Aorta (tissue), 5 donors: Measurements from ENCODE around the gene GON4L. TPM values are rescaled to one million over a fixed set of nuclear protein-coding genes. Genes with fewer than 3 reads are reported as not detected.
"Not testable (repeated sequence)": the region's sequence is repeated elsewhere in the genome, so short reads cannot be mapped to it uniquely, and the experiment has no call there.

Source experiments
- ATAC-seq: fragments of 200-7000 bp; cut with Tn5 transposase; one replicate; pipeline ENCODE4 v1.9.1; 2022; ENCODE audit warnings: moderate library complexity; ENCODE audit not compliant: low FRiP score
- DNase-seq, 2 donors: peaks; one replicate each; pipeline ENCODE4 v3.0.0-alpha.2; 2020
- H3K27ac ChIP-seq, 2 donors: one replicate each; pipeline ENCODE4 v1.5.1; 2013; ENCODE audit warnings: low read length in 2 of 2, mild to moderate bottlenecking in 2 of 2, moderate library complexity in 2 of 2, control low read depth in 1 of 2, inconsistent platforms in 1 of 2, low read depth in 1 of 2
- H3K27me3 ChIP-seq, 2 donors: one replicate each; pipeline ENCODE4 v1.6.1; 2013; ENCODE audit warnings: control low read depth in 1 of 2, low read length in 1 of 2, mild to moderate bottlenecking in 1 of 2, moderate library complexity in 1 of 2; ENCODE audit not compliant: insufficient read depth in 2 of 2, control insufficient read depth in 1 of 2
- H3K36me3 ChIP-seq, 2 donors: one replicate each; pipeline ENCODE4 v1.6.1; 2013; ENCODE audit warnings: control low read depth in 1 of 2, low read length in 1 of 2, mild to moderate bottlenecking in 1 of 2; ENCODE audit not compliant: insufficient read depth in 2 of 2, control insufficient read depth in 1 of 2
- H3K4me1 ChIP-seq, 2 donors: one replicate each; pipeline ENCODE4 v1.6.1; 2013; ENCODE audit warnings: low read length in 2 of 2, control low read depth in 1 of 2, mild to moderate bottlenecking in 1 of 2, moderate library complexity in 1 of 2; ENCODE audit not compliant: insufficient read depth in 2 of 2, control insufficient read depth in 1 of 2
- H3K4me3 ChIP-seq, 2 donors: one replicate each; pipeline ENCODE4 v1.5.1; 2013; ENCODE audit warnings: low read length in 2 of 2, control low read depth in 1 of 2, mild to moderate bottlenecking in 1 of 2
- H3K9me3 ChIP-seq: one replicate; pipeline ENCODE4 v1.6.1; 2013; ENCODE audit warnings: mild to moderate bottlenecking, low read length; ENCODE audit not compliant: control insufficient read depth
- WGBS, 2 donors: extraction: QIAGEN DNeasy Blood & Tissue Kit; methylation state at CpG; one replicate each; pipeline ENCODE4 v1.1.7; 2013; 5-methylcytosine and 5-hydroxymethylcytosine counted together
- intact Hi-C, 2 donors: fragments of 100-400 bp; cut with DNase I; formaldehyde crosslinking; loops; one replicate each; pipeline versions ENCODE4 v1.14.2 to v1.15.0; 2022
- polyA plus RNA-seq, 2 donors: library from polyadenylated mRNA; stranded (reverse); fragments of 200-250 nt; gene quantifications; one replicate each; pipeline ENCODE4 v1.2.3, GENCODE V29; 2013
- total RNA-seq, 2 donors: library from RNA; stranded (reverse); fragmentation: NEBNext Ultra II Directional; extraction: Animal tissue kit (Norgen Biotek cat#: 25700); gene quantifications; one replicate each; pipeline ENCODE4 v1.2.1, GENCODE V29; 2021
- donor health status: healthy with polysubstance abuse.
- donor health status: Bipolar disorder and iron deficiency.
- donor health status: DM: no; HTN: no; CAD: no.
- donor health status: DM: no; HTN: no; CAD: no.
- donor health status: DM: yes; HTN: yes; CAD: no.

GON4L gene
- total and polyA plus RNA-seq, 4 donors, result 6.4 to 81.9 (median 54.4) TPM

- H3K27me3 ChIP-seq, H3K27ac ChIP-seq, H3K4me3 ChIP-seq, ATAC-seq, H3K9me3 ChIP-seq, H3K4me1 ChIP-seq, H3K36me3 ChIP-seq, intact Hi-C loops, DNase-seq: not testable (repeated sequence)
- WGBS, 2 donors, result 87 to 89% methylated on average over 3 of the region's 3 CpGs
Measured at GRCh38 chr1:155712636-155713035, 144.4 kb downstream of the GON4L start.

GRCh38 chr1:155711457-155711856, 145.6 kb downstream of the GON4L start:
- ATAC-seq, H3K36me3 ChIP-seq, intact Hi-C loops, H3K4me3 ChIP-seq, H3K4me1 ChIP-seq, H3K27ac ChIP-seq, H3K9me3 ChIP-seq, DNase-seq, H3K27me3 ChIP-seq: not testable (repeated sequence)
- 90 to 99% methylated on average over 2 to 3 of the region's 3 CpGs for WGBS, 2 donors

- no peak for DNase-seq
- H3K4me3 ChIP-seq, result no peak overlapping the region
- H3K27me3 ChIP-seq, result no peaks in the 10 kb centered on the region
- ATAC-seq, result no peak
- WGBS, 2 donors, result 100% methylated on average over 3 of the region's 3 CpGs
- no peaks in the 10 kb centered on the region for H3K36me3 ChIP-seq
- no peak overlapping the region for H3K27ac ChIP-seq
- no peaks in the 10 kb centered on the region for H3K4me1 ChIP-seq
- intact Hi-C loops, result no loop called here
- H3K9me3 ChIP-seq, result no peaks in the 10 kb centered on the region
Measured at GRCh38 chr1:155709391-155709790, 147.6 kb downstream of the GON4L start.

- 89 to 90% methylated on average over 5 of the region's 5 CpGs for WGBS, 2 donors
- Histone ChIP-seq H3K27ac (no peak overlapping the region), H3K4me3 (no peak overlapping the region), H3K36me3 (no peaks in the 10 kb centered on the region), H3K4me1 (no peaks in the 10 kb centered on the region), H3K9me3 (no peaks in the 10 kb centered on the region), H3K27me3 (no peaks in the 10 kb centered on the region)
- ATAC-seq (no peak), DNase-seq (no peak)
- intact Hi-C loops, result no loop called here
Measured at GRCh38 chr1:155706139-155706538, 150.9 kb downstream of the GON4L start.

GRCh38 chr1:155704414-155704813, 152.6 kb downstream of the GON4L start:
- intact Hi-C loops, H3K4me3 ChIP-seq, DNase-seq, H3K9me3 ChIP-seq, H3K27ac ChIP-seq, H3K27me3 ChIP-seq, ATAC-seq, H3K4me1 ChIP-seq, H3K36me3 ChIP-seq: not testable (repeated sequence)
- WGBS, 2 donors, result 95 to 96% methylated on average over 4 to 5 of the region's 5 CpGs

GRCh38 chr1:155703216-155703615, 153.8 kb downstream of the GON4L start:
- Histone ChIP-seq H3K4me3 (no peak overlapping the region), H3K9me3 (no peaks in the 10 kb centered on the region), H3K27ac (no peak overlapping the region), H3K27me3 (no peaks in the 10 kb centered on the region), H3K4me1 (no peaks in the 10 kb centered on the region), H3K36me3 (no peaks in the 10 kb centered on the region)
- DNase-seq (no peak), ATAC-seq (no peak)
- intact Hi-C loops, result no loop called here
- WGBS, 2 donors, result 91 to 94% methylated on average over 6 of the region's 6 CpGs

- H3K27ac ChIP-seq, DNase-seq, H3K27me3 ChIP-seq, H3K9me3 ChIP-seq, ATAC-seq, H3K4me1 ChIP-seq, H3K36me3 ChIP-seq, H3K4me3 ChIP-seq, intact Hi-C loops: not testable (repeated sequence)
- WGBS, 2 donors, result 91 to 94% methylated on average over 2 of the region's 2 CpGs
Measured at GRCh38 chr1:155701675-155702074, 155.3 kb downstream of the GON4L start.

Other genes starting within 250 kb of the GON4L start
- gene MSTO1, start 247.0 kb downstream of the GON4L start, total RNA-seq, result 10 to 100 TPM; 44.2 to 46.5 TPM
- gene MSTO1, start 247.0 kb downstream of the GON4L start, polyA plus RNA-seq, result 10 to 100 TPM in 1 of 2 donors, 1 to 10 TPM in 1; 7.6 to 52.0 TPM
- 10 to 100 TPM; 73.6 to 84.3 TPM for gene YY1AP1, start 168.4 kb downstream of the GON4L start, total RNA-seq
- 10 to 100 TPM; 28.0 to 51.3 TPM for gene YY1AP1, start 168.4 kb downstream of the GON4L start, polyA plus RNA-seq
- 10 to 100 TPM; 67.5 to 76.7 TPM for gene DAP3, start 168.1 kb downstream of the GON4L start, total RNA-seq
- 10 to 100 TPM; 56.1 to 59.1 TPM for gene DAP3, start 168.1 kb downstream of the GON4L start, polyA plus RNA-seq
- gene SYT11, start 2.4 kb upstream of the GON4L start, total RNA-seq, result 10 to 100 TPM; 42.8 to 49.5 TPM
- gene SYT11, start 2.4 kb upstream of the GON4L start, polyA plus RNA-seq, result 10 to 100 TPM; 12.1 to 23.6 TPM
- gene RIT1, start 54.1 kb upstream of the GON4L start, total RNA-seq, result 10 to 100 TPM; 49.6 to 49.9 TPM
- gene RIT1, start 54.1 kb upstream of the GON4L start, polyA plus RNA-seq, result 10 to 100 TPM; 16.4 to 19.0 TPM
- gene KHDC4, start 77.2 kb upstream of the GON4L start, total RNA-seq, result 10 to 100 TPM; 47.0 to 60.5 TPM
- 10 to 100 TPM in 1 of 2 donors, 1 to 10 TPM in 1; 6.8 to 49.5 TPM for gene KHDC4, start 77.2 kb upstream of the GON4L start, polyA plus RNA-seq
- not detected for gene RXFP4, start 84.4 kb upstream of the GON4L start, total RNA-seq
- gene RXFP4, start 84.4 kb upstream of the GON4L start, polyA plus RNA-seq, result not detected
- gene ARHGEF2, start 121.3 kb upstream of the GON4L start, total RNA-seq, result 100 to 1,000 TPM; 175 to 217 TPM
- gene ARHGEF2, start 121.3 kb upstream of the GON4L start, polyA plus RNA-seq, result 10 to 100 TPM; 58.3 to 58.9 TPM
- 100 to 1,000 TPM; 151 to 152 TPM for gene SSR2, start 163.7 kb upstream of the GON4L start, total RNA-seq
- 100 to 1,000 TPM; 232 to 245 TPM for gene SSR2, start 163.7 kb upstream of the GON4L start, polyA plus RNA-seq
- gene UBQLN4, start 196.6 kb upstream of the GON4L start, total RNA-seq, result 10 to 100 TPM; 23.8 to 25.7 TPM
- gene UBQLN4, start 196.6 kb upstream of the GON4L start, polyA plus RNA-seq, result 10 to 100 TPM; 14.5 to 16.0 TPM
- 10 to 100 TPM; 31.6 to 41.2 TPM for gene LAMTOR2, start 197.6 kb upstream of the GON4L start, total RNA-seq
- 100 to 1,000 TPM in 1 of 2 donors, 10 to 100 TPM in 1; 78.3 to 129 TPM for gene LAMTOR2, start 197.6 kb upstream of the GON4L start, polyA plus RNA-seq
- not detected for gene RAB25, start 203.9 kb upstream of the GON4L start, total RNA-seq
- 10 to 100 TPM in 1 of 2 donors, 1 to 10 TPM in 1; 1.5 to 32.4 TPM for gene RAB25, start 203.9 kb upstream of the GON4L start, polyA plus RNA-seq
- gene MEX3A, start 225.3 kb upstream of the GON4L start, total RNA-seq, result 1 to 10 TPM; 1.2 to 1.6 TPM
- gene MEX3A, start 225.3 kb upstream of the GON4L start, polyA plus RNA-seq, result under 1 TPM; 0.03 to 0.13 TPM